Measurements from ENCODE around the gene HRC.

HRC gene

GRCh38 chr19:49114630-49115363 is 40.4 kb downstream of the HRC start:
- DNase-seq (ENCODE audit: low read depth, low spot score): no peak

GRCh38 chr19:49113762-49114629 is 41.2 kb downstream of the HRC start, which contains the start of gene LIN7B:
Gene LIN7B (plus strand): TSS chr19:49114370. CDS start chr19:49114405, 35 bp downstream.
- no peak for DNase-seq (ENCODE audit: low read depth, low spot score)

GRCh38 chr19:49111218-49111998 is 43.8 kb downstream of the HRC start:
- DNase-seq (ENCODE audit: low read depth, low spot score): no peak

- no peak for DNase-seq (ENCODE audit: low read depth, low spot score)
These were observed 44.6 kb downstream of the HRC start for GRCh38 chr19:49110567-49110966.

- no peak for DNase-seq (ENCODE audit: low read depth, low spot score)
These were observed 45.5 kb downstream of the HRC start for GRCh38 chr19:49109569-49110233.

GRCh38 chr19:49109051-49109450 is 46.1 kb downstream of the HRC start:
- no peak for DNase-seq (ENCODE audit: low read depth, low spot score)

- DNase-seq (ENCODE audit: low read depth, low spot score): no peak
These were observed 47.4 kb downstream of the HRC start for GRCh38 chr19:49107625-49108459.

- no peak for DNase-seq (ENCODE audit: low read depth, low spot score)
These were observed 48.5 kb downstream of the HRC start for GRCh38 chr19:49106648-49107135.

- no peak for DNase-seq (ENCODE audit: low read depth, low spot score)
These were observed 50.8 kb downstream of the HRC start for GRCh38 chr19:49104229-49104864.

GRCh38 chr19:49103331-49104085 is 51.7 kb downstream of the HRC start:
- DNase-seq (ENCODE audit: low read depth, low spot score): no peak

GRCh38 chr19:49102303-49102702 is 52.9 kb downstream of the HRC start:
- DNase-seq (ENCODE audit: low read depth, low spot score): no peak

All from iPS DF 19.7 (cell line).